HG03097 (cell line): ENCODE data around the gene RNF13.
"Not testable (repeated sequence)": the region's sequence is repeated elsewhere in the genome, so short reads cannot be mapped to it uniquely, and the experiment has no call there.

Experiments used
- ATAC-seq: cut with Tn5 transposase; IDR thresholded peaks from one replicate; pipeline ENCODE4 v1.9.1; 2021; ENCODE audit not compliant: unreplicated experiment, low FRiP score

RNF13 gene

GRCh38 chr3:149800693-149801092 is 12.3 kb upstream of the RNF13 start:
- no peak for ATAC-seq

- no peak for ATAC-seq
Observed at GRCh38 chr3:149801195-149801594, 11.8 kb upstream of the RNF13 start.

- no peak for ATAC-seq
Observed at GRCh38 chr3:149801639-149802038, 11.4 kb upstream of the RNF13 start.

GRCh38 chr3:149806171-149806778 is 6.7 kb upstream of the RNF13 start:
- no peak for ATAC-seq

- ATAC-seq: no peak
Observed at GRCh38 chr3:149808209-149808829, 4.7 kb upstream of the RNF13 start.

- no peak for ATAC-seq
Observed at GRCh38 chr3:149809699-149810098, 3.3 kb upstream of the RNF13 start.

- ATAC-seq: no peak
Observed at GRCh38 chr3:149810846-149811245, 2.2 kb upstream of the RNF13 start.

GRCh38 chr3:149812165-149812605 is 830 bp upstream of the RNF13 start:
- no peak for ATAC-seq

GRCh38 chr3:149813367-149814281 is 609 bp downstream of the RNF13 start:
- peak; percentile 22 for ATAC-seq

GRCh38 chr3:149815321-149815720 is 2.3 kb downstream of the RNF13 start:
- no peak for ATAC-seq

GRCh38 chr3:149815728-149816127 is 2.7 kb downstream of the RNF13 start:
- no peak for ATAC-seq

- ATAC-seq: no peak
Observed at GRCh38 chr3:149816311-149816710, 3.3 kb downstream of the RNF13 start.

- no peak for ATAC-seq
Observed at GRCh38 chr3:149816986-149817385, 4.0 kb downstream of the RNF13 start.

- ATAC-seq: no peak
Observed at GRCh38 chr3:149819432-149819831, 6.4 kb downstream of the RNF13 start.

- no peak for ATAC-seq
Observed at GRCh38 chr3:149820183-149820582, 7.2 kb downstream of the RNF13 start.

GRCh38 chr3:149826636-149827035 is 13.6 kb downstream of the RNF13 start:
- ATAC-seq: no peak

- ATAC-seq: no peak
Observed at GRCh38 chr3:149828390-149828789, 15.4 kb downstream of the RNF13 start.

GRCh38 chr3:149829631-149830030 is 16.6 kb downstream of the RNF13 start:
- not testable (repeated sequence) for ATAC-seq

GRCh38 chr3:149830902-149831301 is 17.9 kb downstream of the RNF13 start:
- no peak for ATAC-seq

GRCh38 chr3:149831321-149831720 is 18.3 kb downstream of the RNF13 start:
- ATAC-seq: no peak

GRCh38 chr3:149832086-149832485 is 19.1 kb downstream of the RNF13 start:
- ATAC-seq: no peak
